ENCODE data around the gene PPP2R5B.

PPP2R5B gene

DNA sequence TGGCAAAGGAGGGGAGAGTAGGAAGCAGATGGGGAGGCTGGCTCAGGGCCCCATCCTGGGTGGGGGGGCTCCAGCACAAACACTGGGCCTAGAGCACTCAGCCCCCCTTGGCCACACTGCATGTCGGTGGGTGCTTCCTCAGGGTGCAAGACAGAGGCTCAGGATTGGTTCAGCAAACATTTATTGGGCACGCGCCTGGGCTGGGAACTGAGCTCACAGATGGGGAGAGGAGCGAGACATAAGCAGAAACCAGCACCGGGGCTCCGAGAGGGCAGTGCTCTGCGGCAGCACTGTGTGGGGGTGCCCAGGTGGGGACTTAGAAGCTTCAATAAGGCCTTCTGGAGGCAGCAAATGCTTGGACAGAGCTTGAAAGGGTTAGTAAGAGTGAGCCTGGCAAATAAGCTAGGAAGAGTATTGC is 34.0 kb upstream of the PPP2R5B start:
- no peak overlapping the region for H3K4me3 ChIP-seq (ENCODE audit: low read length)
- no peak for TF ChIP-seq CTCF (IDR thresholded peaks at IDR 0.05; ENCODE audit: insufficient read depth, low read depth, low read length, missing control alignments)
- no peak for DNase-seq (ENCODE audit: low read depth)

DNA sequence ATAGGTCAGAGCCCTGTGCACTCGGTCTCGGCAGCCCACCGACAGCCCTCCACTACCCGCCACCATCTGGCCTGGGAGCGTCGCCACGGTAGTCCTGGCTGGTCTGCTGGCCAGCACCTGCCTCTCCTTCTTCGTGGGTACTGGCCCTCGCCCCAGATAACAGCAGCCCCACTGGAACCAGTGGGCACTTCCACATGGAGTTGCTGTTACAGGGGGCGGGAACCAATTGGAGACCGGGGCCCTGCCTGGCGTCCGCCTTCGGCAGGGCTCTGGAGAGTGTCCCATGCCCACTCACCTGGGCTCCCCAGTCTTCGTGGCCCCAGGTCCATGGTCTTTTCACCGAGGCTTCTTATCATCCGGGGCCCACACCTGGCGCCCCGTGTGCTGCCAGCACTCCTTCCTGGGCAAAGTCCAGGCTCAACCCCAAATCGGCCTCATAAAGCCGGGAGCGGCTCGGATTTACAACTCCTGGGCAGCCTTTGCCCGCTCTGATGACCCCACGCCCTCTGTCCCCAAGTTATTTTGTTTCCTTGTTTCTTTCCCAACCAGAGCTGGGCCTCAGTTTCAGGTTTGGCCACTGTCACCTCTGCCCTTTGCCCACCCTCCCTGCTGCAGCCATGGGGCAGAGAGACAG is 33.2 kb upstream of the PPP2R5B start:
- no peak overlapping the region for H3K4me3 ChIP-seq (ENCODE audit: low read length)
- no peak for DNase-seq (ENCODE audit: low read depth)

DNA sequence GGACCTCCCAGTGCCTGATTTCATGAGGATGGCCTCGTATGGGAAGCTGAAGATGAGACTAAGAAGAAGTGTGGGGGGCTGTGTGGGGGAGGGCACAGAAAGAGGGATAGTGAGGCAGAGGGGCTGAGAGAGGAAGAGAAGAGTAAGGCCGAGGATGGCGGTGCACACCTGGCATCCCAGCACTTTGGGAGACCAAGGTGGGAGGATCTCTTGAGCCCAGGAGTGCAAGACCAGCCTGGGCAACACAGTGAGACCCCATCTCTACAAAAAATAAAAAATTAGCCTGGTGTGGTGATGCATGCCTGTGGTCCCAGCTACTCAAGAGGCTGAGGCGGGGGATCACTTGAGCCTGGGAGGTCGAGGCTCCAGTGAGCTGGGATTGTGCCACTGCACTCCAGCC is 32.6 kb upstream of the PPP2R5B start:
- H3K4me3 ChIP-seq (ENCODE audit: low read length), result no peak overlapping the region
- no peak for TF ChIP-seq CTCF (IDR thresholded peaks at IDR 0.05; ENCODE audit: insufficient read depth, low read depth, low read length, missing control alignments)
- DNase-seq (ENCODE audit: low read depth), result no peak

More for the DNA sequence above, 33.2 kb upstream of the PPP2R5B start:
- TF ChIP-seq CTCF (IDR thresholded peaks at IDR 0.05; ENCODE audit: insufficient read depth, low read depth, low read length, missing control alignments), result no peak

DNA sequence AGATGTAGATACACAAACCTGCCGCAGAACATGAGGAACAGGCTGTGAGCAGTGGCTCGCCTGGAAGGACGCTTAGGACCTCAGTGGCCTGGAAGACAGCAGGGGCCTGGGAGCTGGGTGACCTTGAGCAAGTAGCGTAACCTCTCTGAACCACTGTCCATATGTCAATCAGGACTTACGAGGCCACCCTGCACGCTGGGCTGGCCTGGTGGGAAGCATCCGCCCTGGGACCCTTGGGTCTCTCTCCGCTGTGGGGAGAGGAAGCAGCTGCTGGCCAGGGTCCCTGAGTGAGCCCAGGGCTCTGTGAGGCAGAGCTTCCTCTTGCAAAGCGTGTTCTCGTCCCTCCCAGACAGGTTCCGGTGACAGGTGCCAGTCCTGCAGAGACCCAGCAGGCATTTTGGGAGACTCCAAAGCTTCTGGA is 32.1 kb upstream of the PPP2R5B start:
- TF ChIP-seq CTCF (IDR thresholded peaks at IDR 0.05; ENCODE audit: insufficient read depth, low read depth, low read length, missing control alignments), result no peak
- no peak for DNase-seq (ENCODE audit: low read depth)
- H3K4me3 ChIP-seq (ENCODE audit: low read length), result no peak overlapping the region

GRCh38 chr11:64892838-64893193 is 31.7 kb upstream of the PPP2R5B start:
- no peak overlapping the region for H3K4me3 ChIP-seq (ENCODE audit: low read length)
- TF ChIP-seq CTCF (IDR thresholded peaks at IDR 0.05; ENCODE audit: insufficient read depth, low read depth, low read length, missing control alignments), result no peak
- no peak for DNase-seq (ENCODE audit: low read depth)

DNA sequence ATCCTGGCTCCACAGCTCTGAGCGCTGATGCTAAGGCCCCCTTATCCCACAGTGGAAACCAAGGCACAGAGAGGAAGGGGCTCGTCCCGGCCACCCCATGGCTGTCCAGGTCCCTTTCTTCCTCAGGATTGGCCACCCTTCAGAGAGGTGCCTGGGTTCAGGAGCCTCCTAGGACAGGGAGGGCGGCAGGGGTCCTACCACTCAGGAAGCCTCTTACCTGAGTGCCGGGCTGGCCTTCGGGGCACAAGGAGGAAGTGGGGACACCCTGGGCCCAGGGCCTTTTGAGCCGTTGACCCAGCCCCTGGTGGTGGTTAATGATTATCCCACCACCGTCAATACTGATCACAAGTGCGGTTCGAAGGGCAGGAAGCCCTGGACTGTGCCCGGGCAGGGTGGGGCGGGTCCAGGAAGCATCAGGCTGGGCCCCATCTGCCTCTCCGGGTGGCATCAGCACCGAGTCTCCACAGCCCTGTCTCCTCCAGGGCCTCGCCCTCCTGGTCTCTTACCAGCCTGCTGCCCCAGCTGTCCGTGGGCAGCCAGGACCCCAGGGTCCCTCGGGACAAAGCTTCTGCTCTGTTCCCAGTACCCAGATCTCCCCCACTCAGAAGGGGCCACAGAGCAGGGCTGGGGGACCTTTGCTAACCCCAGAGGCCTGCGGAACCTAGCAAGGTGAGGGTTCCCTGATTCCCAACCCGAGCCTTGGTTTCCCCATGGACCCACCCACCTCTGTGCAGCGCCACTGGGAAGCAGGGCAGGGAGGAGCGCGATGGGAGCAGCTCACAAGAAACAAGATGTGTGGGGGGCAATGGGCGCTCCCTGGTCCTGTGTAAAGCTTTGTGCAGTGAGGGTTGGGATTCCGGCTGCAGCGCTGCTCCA is 31.1 kb upstream of the PPP2R5B start:
- TF ChIP-seq CTCF (IDR thresholded peaks at IDR 0.05; ENCODE audit: insufficient read depth, low read depth, low read length, missing control alignments), result no peak
- no peak overlapping the region for H3K4me3 ChIP-seq (ENCODE audit: low read length)
- DNase-seq (ENCODE audit: low read depth), result no peak

Data from epithelial cell of esophagus (primary cell).